22Rv1 (cell line): ENCODE data around the gene SRD5A2.

ENCODE experiments used
- CTCF ChIP-seq: fragments of 450-650 bp; IDR thresholded peaks from 2 replicates; pipeline ENCODE4 v1.5.1; 2017; ENCODE audit warnings: mild to moderate bottlenecking
- ZFX ChIP-seq: fragments of 450-650 bp; IDR thresholded peaks from 2 replicates; pipeline ENCODE4 v1.6.1; 2017; ENCODE audit warnings: antibody characterized with exemption, borderline replicate concordance

GRCh38 chr2:31524592-31524991 lies 56.1 kb downstream of the SRD5A2 start:
- no peak for TF ChIP-seq CTCF
- no peak for TF ChIP-seq ZFX
